Keratinocyte (primary cell): ENCODE results near the gene ZNF883. TPM values are rescaled to one million over a fixed set of nuclear protein-coding genes. Genes with fewer than 3 reads are reported as not detected.

Experiments
- DNase-seq: peaks from one replicate; pipeline ENCODE4 v3.0.0-alpha.2; 2011; ENCODE audit warnings: low read depth, missing footprints, low spot score
- FAIRE-seq: peaks from 2 replicates; lab custom pipeline; 2011; peaks lifted over from hg19 to GRCh38; lab: Jason Lieb, UNC
- H2AFZ ChIP-seq: 2 replicates; pipeline ENCODE4 v1.6.0; 2012; ENCODE audit warnings: low read length, control low read depth, inconsistent platforms; ENCODE audit not compliant: control insufficient read depth
- H3K27ac ChIP-seq: 2 replicates; pipeline ENCODE4 v1.5.1; 2011; ENCODE audit warnings: low read length; ENCODE audit not compliant: control insufficient read depth, insufficient read depth
- H3K27me3 ChIP-seq: 3 replicates; pipeline ENCODE4 v1.6.0; 2011; ENCODE audit warnings: low read length; ENCODE audit not compliant: control insufficient read depth, insufficient read depth; ENCODE audit errors: extremely low read depth
- H3K36me3 ChIP-seq, 2 experiments: 2 replicates in 1 of 2; 3 replicates in 1 of 2; pipeline ENCODE4 v1.5.1; 2011; ENCODE audit warnings: low read length in 2 of 2, mild to moderate bottlenecking in 1 of 2; ENCODE audit not compliant: control insufficient read depth in 2 of 2, insufficient read depth in 2 of 2; ENCODE audit errors: extremely low read depth in 1 of 2
- H3K4me1 ChIP-seq: 3 replicates; pipeline ENCODE4 v1.5.1; 2011; ENCODE audit warnings: low read length; ENCODE audit not compliant: control insufficient read depth, insufficient read depth; ENCODE audit errors: extremely low read depth
- H3K4me2 ChIP-seq: 3 replicates; pipeline ENCODE4 v1.6.0; 2011; ENCODE audit warnings: low read depth, low read length; ENCODE audit not compliant: control insufficient read depth, insufficient read depth; ENCODE audit errors: extremely low read depth
- H3K4me3 ChIP-seq, 3 experiments: fragments of 200-600 bp in 1 of 3; sonication (generic) in 1 of 3; 2 replicates in 2 of 3; 3 replicates in 1 of 3; pipeline ENCODE4 v1.5.1; 2011 to 2016; ENCODE audit warnings: low read length in 3 of 3, mild to moderate bottlenecking in 3 of 3, control low read depth in 2 of 3, inconsistent platforms in 1 of 3, low read depth in 1 of 3, mixed read lengths in 1 of 3, mixed run types in 1 of 3, moderate library complexity in 1 of 3; ENCODE audit not compliant: control insufficient read depth in 2 of 3, insufficient read depth in 2 of 3; ENCODE audit errors: extremely low read depth in 1 of 3
- H3K79me2 ChIP-seq: 2 replicates; pipeline ENCODE4 v1.6.0; 2012; ENCODE audit warnings: low read length; ENCODE audit not compliant: control insufficient read depth, insufficient read depth
- H3K9ac ChIP-seq: 3 replicates; pipeline ENCODE4 v1.6.0; 2011; ENCODE audit warnings: low read length; ENCODE audit not compliant: control insufficient read depth, insufficient read depth; ENCODE audit errors: extremely low read depth
- H3K9me1 ChIP-seq: 3 replicates; pipeline ENCODE4 v1.6.0; 2011; ENCODE audit warnings: low read length; ENCODE audit not compliant: control insufficient read depth, insufficient read depth; ENCODE audit errors: extremely low read depth
- H3K9me3 ChIP-seq: 2 replicates; pipeline ENCODE4 v1.5.1; 2012; ENCODE audit warnings: low read depth, low read length; ENCODE audit not compliant: control insufficient read depth
- H4K20me1 ChIP-seq: 3 replicates; pipeline ENCODE4 v1.6.0; 2011; ENCODE audit warnings: low read length; ENCODE audit not compliant: control insufficient read depth, insufficient read depth; ENCODE audit errors: extremely low read depth
- EZH2 ChIP-seq: IDR thresholded peaks from one replicate; pipeline ENCODE4 v1.6.1; 2012; ENCODE audit warnings: inconsistent platforms, mild to moderate bottlenecking, low read length, moderate library complexity
- dilution Hi-C: fragments of 300-500 bp; cut with MboI; formaldehyde crosslinking; loops from one replicate; pipeline ENCODE4 v1.7.0; 2020; ENCODE audit warnings: low sequenced_read_pairs; ENCODE audit not compliant: extremely low pct_ligation_motif_present
- polyA plus RNA-seq, 5 experiments: library from polyadenylated mRNA; depleted of rRNA in 3 of 5; stranded (reverse) in 3 of 5; stranded (forward) in 1 of 5; unstranded in 1 of 5; fragments of >200 nt; gene quantifications; 1 replicate in 1 of 5; 2 replicates in 3 of 5; 3 replicates in 1 of 5; pipeline versions ENCODE4 v1.2.1 to v1.2.3, GENCODE V29; 2011 to 2012; ENCODE audit warnings: missing spikeins in 2 of 5, low read depth in 1 of 5, low replicate concordance in 1 of 5
- TF ChIP-seq, protein P1 (sequence below), 3 experiments: IDR thresholded peaks in 1 of 3; conservative IDR thresholded peaks in 1 of 3; optimal IDR thresholded peaks in 1 of 3; 2 replicates in 2 of 3; 3 replicates in 1 of 3; pipeline versions ENCODE3 to v1.5.1; 2011; ENCODE audit warnings: low read length in 3 of 3, mild to moderate bottlenecking in 3 of 3, moderate library complexity in 2 of 3, control low read depth in 1 of 3, inconsistent platforms in 1 of 3; ENCODE audit not compliant: insufficient read depth in 2 of 3; ENCODE audit errors: extremely low read depth in 1 of 3

Gene ZNF883
- polyA plus RNA-seq, 1 donor (not counting 4 experiments of a cell fraction or from before 2014, with no cell fraction given): 0.98 TPM

DNA sequence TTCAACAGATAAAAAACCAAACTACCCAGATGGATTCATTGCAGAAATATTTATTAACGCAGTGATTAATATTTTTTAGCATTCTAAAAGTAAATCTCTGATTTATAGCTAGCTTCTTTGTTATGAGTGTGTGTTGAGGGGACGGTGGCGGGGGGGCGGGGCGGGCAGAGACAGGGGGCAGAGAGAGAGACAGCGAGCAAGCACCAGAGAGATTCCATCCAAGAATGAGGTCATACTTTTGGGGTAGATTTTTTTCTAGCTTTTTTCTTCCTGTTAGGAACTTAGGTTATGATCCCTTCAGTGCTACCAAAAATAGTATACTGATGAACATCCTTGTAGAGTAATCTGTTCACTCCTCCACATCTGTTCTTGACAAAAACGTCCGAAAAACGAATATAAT, 500 bp upstream of the ZNF883 start:
- dilution Hi-C loops: no loop called here

DNA sequence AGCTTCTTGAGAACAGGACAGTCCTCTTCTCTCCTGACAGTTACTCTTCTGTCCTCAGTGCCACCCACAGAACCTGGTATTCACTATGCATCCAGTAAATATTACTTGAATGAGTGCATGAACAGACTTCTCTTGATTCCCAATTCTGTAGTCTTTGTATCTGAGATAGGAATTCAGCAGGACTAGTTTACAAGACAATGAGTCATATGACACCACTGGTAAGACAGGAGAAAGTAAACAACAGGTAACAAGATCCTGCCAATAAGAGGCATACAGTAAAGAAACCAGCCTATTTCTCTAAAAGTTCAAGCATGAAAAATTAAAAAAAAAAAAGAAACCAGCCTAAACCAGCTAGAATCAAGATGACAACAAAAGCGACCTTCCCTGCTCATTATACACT, 6.2 kb downstream of the ZNF883 start:
- Histone ChIP-seq H3K9me1 (no peaks in the 10 kb centered on the region), H3K4me1 (no peaks in the 10 kb centered on the region), H3K79me2 (no peaks in the 10 kb centered on the region), H3K27ac (no peak overlapping the region), H2AFZ (no peak overlapping the region), H3K4me2 (no peak overlapping the region), H4K20me1 (no peaks in the 10 kb centered on the region), H3K9me3 (no peaks in the 10 kb centered on the region), H3K9ac (no peak overlapping the region), H3K4me3 (no peak overlapping the region), H3K36me3 (no peaks in the 10 kb centered on the region), H3K27me3 (no peaks in the 10 kb centered on the region)
- DNase-seq (no peak), FAIRE-seq (no peak)
- dilution Hi-C loops: no loop called here
- TF ChIP-seq, protein P1, sequence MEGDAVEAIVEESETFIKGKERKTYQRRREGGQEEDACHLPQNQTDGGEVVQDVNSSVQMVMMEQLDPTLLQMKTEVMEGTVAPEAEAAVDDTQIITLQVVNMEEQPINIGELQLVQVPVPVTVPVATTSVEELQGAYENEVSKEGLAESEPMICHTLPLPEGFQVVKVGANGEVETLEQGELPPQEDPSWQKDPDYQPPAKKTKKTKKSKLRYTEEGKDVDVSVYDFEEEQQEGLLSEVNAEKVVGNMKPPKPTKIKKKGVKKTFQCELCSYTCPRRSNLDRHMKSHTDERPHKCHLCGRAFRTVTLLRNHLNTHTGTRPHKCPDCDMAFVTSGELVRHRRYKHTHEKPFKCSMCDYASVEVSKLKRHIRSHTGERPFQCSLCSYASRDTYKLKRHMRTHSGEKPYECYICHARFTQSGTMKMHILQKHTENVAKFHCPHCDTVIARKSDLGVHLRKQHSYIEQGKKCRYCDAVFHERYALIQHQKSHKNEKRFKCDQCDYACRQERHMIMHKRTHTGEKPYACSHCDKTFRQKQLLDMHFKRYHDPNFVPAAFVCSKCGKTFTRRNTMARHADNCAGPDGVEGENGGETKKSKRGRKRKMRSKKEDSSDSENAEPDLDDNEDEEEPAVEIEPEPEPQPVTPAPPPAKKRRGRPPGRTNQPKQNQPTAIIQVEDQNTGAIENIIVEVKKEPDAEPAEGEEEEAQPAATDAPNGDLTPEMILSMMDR (optimal IDR thresholded peaks at IDR 0.05 in 1 of 3, IDR thresholded peaks at IDR 0.05 in 1 of 3, conservative IDR thresholded peaks at IDR 0.05 in 1 of 3; ENCODE audit: extremely low read depth in 1 of 3, insufficient read depth in 2 of 3, low read length in 3 of 3): no peak
- no peak for TF ChIP-seq EZH2

More for the DNA sequence above, 500 bp upstream of the ZNF883 start:
- Histone ChIP-seq H3K9ac (no peak overlapping the region), H3K9me3 (no peaks in the 10 kb centered on the region), H3K27ac (no peak overlapping the region), H3K4me2 (peak overlapping the region; percentile 65), H3K9me1 (no peaks in the 10 kb centered on the region), H3K27me3 (peaks cover 4% of the 10 kb centered on the region), H3K4me1 (no peaks in the 10 kb centered on the region), H3K36me3 (no peaks in the 10 kb centered on the region), H2AFZ (peak overlapping the region; percentile 17), H3K4me3 (peak overlapping the region; percentile 18 to 60 (median 48)), H3K79me2 (no peaks in the 10 kb centered on the region), H4K20me1 (no peaks in the 10 kb centered on the region)
- TF ChIP-seq, protein P1 (optimal IDR thresholded peaks at IDR 0.05 in 1 of 3, IDR thresholded peaks at IDR 0.05 in 1 of 3, conservative IDR thresholded peaks at IDR 0.05 in 1 of 3; ENCODE audit: extremely low read depth in 1 of 3, insufficient read depth in 2 of 3, low read length in 3 of 3): no peak
- no peak for TF ChIP-seq EZH2
- FAIRE-seq (no peak), DNase-seq (no peak)
